Stimulated activated naive CD4-positive, alpha-beta T cell treated with Interleukin-2 at 50 U/mL for 16 hours (primary cell): ENCODE measurements around the gene SEC61A2.
"Not testable (repeated sequence)": the region's sequence is repeated elsewhere in the genome, so short reads cannot be mapped to it uniquely, and the experiment has no call there.

ENCODE experiments used
- DNase-seq: peaks from one replicate; lab custom pipeline; 2025; lab: John Stamatoyannopoulos, UW

Gene SEC61A2

DNA sequence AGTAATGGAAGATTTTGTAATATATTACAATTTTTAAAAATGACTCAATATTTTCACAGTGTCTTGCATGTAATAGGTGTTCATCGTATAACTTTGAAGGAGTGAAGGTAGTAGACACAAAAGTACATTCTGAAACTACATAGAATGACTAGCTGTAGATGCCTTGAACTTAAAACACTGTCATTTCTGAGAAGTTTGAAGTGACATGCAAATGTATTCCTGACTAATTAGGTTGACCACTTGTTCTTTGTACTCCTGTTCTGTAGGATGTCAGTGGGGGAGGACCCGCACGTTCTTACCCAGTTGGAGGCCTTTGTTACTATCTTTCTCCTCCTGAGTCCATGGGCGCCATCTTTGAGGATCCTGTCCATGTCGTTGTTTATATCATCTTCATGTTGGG is 31.2 kb downstream of the SEC61A2 start:
- no peak for DNase-seq

DNA sequence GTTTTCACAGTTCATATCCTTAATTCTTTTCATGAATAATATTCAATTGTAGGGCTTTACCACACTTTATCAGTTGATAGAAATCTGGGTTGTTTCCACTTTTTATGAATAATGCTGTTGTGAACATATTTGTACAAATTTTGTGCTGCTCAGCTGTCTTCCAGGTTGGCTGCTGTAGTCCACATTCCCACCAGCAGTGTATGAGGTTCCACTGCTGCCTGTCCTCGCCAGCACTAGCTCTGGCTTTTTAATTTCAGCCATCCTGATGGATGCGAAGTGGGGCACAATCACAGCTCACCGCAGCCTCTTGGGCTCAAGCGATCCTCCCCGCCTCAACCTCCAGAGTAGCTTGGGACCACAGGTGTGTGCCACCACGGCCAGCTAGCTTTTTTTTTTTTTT is 33.5 kb downstream of the SEC61A2 start:
- DNase-seq: no peak

DNA sequence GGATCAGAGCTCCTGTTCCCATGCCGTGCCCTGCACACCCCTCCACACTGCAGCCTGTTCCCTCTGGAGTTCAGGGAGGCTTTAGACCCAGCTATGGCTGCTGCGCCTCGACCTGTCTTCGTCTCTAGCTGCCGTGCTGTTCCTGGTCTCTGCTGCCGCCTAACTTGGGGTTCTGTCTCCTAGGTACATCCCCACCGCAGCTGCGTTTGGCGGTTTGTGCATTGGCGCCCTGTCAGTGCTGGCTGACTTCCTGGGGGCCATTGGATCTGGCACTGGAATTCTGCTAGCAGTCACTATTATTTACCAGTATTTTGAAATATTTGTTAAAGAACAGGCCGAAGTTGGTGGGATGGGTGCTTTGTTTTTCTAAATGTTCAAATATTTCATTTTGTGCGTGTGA is 34.6 kb downstream of the SEC61A2 start:
- DNase-seq: no peak

DNA sequence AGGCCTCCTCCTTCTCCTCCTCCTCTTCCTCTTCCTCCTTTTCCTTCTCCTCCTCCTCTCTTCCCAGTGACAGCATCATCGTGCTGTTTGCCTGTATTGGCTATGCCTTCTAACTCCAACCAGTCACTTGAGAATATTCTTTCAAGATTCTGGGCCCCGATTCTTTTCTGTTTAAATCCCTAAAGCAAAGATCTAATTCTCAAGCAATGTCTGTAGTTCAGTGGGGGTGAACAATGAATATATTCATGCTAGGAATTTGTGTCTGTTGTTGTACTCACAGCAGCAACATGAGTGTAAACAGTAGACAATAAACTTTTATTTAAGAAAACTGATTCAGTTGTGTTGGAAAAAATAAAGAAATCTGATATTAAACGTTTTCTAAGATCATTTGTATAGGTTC is 35.6 kb downstream of the SEC61A2 start:
- DNase-seq: no peak

DNA sequence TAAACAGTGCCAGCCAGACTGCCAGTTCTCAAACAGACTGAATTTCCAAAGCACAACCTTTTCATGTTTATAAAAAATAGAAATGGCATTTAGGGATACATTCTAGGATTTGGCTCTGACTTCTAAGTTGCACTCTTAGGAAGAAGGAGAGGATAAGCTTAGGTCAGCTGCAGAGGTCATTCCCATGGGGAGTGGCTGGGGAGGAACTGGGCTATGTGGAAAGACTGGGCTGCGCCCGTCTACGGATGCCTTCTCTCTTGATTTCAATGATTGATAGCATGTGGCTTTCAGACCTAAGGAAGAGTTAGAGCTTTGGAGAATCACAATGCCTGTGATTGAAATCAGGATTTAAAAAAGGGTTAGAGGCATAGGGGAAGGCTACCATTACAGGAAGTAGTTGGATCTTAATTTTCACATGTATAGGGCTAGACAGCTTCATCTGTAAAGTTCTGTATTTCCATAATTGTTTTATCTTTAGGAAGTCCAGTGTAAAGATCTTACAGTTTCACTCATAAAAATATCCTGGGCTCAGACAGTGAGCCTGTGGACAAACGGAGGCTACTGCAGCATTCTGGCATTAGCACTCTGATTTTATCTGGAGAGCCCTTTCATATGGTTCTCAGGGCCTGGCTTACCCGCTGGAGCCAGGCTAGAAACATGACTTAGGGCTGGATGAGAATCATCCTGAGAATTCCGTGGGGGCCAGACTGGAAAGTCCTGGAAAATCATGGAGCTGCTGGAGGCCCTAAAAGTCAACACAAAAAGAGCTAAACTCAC is 36.7 kb downstream of the SEC61A2 start:
- no peak for DNase-seq

DNA sequence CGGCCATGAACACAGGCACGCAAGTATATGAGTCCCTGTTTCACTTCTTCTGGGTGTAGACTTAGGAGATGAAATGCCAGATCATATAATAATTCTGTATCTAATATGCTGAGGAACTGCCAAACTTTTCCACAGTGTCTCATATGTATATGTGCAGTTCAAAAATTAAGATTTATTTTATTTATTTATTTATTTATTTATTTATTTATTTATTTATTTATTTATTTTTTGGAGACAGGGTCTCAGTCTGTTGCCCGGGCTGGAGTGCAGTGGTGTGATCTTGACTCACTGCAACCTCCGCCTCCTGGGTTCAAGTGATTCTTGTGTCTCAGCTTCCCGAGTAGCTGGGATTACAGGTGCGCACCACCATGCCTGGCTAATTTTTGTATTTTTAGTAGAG is 42.0 kb downstream of the SEC61A2 start:
- DNase-seq: not testable (repeated sequence)

DNA sequence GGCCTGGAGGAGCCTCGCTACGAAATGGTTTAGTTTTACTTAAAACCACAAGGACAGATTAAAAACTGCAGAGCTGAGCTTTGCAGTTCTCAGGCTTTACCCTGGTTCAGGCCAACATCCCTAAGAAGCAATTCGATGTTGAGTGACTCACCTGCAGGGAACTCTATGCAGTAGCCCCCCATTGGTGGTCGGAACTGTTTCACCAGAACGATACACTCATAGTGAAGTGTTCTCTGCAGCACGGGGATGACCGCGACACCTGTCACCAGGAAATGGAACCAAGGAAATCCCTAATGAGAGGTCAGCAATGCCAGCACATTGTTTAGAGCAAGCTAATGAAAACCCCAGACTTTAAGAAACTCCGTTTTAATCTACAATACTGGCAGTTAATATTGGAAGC is 48.2 kb downstream of the SEC61A2 start:
- no peak for DNase-seq

DNA sequence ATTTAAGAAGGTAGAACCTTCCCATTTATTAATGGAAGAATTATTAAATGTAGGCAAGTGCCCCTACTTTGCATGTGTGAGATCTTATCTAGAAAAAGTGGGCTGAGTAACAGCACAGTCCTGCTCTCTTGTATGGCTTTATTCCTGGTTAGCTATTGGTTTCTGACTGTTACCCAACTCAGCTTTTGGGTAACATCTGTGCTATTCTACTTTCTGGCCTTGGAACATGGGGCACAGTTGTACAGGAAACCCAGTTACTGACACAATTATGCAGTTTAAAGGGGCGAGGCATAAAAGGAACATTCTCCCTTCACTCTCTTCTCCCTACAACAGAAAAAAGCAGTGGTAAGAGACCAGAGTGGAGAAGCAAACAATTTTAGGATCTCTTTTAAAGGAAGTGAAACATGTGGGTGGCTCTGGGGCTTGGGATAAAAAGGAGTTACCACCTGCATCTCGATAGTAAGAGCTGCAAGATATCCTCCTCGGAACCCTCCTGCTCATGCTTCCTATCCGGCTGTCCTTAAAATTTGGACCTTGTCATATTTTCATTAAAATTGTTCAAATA is 50.2 kb downstream of the SEC61A2 start:
- no peak for DNase-seq

DNA sequence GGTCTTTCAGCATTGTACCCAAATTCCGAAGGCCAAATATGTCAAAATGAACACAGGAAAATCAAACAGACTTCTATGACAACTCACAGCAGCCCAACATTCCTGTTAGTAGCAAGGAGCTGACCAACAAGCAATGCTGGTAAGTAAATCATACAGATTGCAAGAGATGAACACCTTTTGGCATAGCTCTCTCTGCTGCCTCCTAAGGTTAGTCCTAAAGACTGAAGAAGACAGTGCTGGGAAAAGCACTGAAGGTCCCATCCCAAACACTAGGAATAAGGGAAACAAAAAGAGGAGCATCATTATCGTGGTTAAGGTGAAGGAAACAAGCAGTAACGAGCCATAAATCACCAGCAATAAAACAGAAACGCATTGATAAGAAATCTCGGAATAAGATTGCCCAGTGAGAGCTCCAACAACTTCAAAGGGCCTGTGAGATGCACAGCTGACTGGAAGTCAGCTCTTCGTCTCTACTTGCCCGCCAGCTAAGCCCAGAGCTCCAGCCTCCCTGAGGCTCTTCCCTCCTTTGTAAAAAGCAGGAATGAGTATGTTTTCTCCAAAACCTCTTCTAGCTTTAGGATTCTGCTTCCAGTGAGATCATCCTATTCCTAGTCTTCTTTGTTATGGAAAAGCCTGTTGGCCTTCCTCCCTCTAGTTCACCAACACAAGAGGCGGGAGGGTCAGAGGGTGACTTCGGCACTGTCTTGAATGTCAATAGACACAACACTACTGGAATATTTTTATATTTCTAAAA is 50.9 kb downstream of the SEC61A2 start:
- DNase-seq: no peak

DNA sequence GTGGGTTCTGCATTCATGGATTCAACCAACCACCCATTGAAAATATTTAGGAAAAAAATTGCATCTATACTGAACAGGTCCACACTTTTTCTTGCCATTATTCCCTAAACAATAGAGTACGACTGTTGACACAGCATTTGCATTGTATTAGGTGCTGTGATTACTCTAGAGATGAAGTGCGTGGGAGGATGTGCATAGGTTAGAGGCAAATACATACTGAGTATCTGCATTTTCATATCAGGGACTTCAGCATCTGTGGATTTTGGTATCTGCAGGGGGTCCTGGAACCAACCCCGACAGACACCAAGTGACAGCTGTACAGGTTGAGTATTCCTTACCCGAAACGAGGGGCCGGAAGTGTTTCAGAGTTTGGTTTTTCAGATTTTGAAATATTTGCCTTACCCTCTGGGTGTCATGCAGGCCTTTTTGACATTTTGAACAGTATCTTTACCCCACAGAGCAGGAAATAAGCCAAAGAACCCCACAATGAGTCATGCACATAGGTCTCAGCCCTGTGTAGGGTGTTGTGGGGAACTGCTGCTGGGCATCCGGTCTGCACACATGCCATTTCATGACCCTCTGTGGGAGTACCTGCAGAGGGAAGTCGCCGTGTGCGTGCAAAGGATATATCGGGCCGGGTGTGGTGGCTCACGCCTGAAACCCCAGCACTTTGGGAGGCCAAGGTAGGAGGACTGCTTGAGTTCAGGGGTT is 51.7 kb downstream of the SEC61A2 start:
- DNase-seq: peak; percentile 75

DNA sequence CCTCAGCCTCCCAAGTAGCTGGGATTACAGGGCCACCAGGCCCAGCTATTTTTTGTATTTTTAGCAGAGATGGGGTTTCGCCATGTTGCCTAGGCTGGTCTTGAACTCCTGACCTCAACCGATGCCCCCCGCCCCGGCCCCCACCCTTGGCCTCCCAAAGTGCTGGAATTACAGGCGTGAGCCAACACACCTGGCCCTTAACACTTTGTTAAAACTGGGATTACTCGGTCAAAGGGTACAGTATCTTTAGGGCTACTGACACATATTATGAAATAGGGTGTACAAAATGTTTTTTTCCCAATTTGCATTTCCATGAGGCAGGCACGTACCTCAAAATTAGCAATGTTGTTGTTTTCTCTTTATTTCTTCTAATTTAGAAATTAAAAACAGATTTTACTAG is 54.7 kb downstream of the SEC61A2 start:
- DNase-seq: no peak

DNA sequence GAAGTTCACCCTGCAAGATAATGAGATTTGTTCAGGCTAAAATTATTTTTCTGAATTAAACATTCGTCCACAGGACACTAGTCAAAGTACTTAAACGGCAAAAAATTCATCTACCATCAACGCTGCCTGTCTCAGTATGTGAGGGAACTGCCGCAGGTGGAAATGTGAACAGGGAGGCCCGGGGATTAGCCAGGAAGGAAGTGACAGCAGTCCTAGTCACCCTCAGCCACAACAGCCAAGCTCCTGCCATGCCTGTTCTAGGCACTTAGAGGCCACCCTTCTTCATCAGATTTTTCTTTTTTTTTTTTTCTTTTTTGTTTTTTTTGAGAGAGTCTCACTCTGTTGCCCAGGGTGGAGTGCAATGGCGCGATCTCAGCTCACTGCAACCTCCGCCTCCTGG is 56.8 kb downstream of the SEC61A2 start:
- DNase-seq: peak; percentile 15

DNA sequence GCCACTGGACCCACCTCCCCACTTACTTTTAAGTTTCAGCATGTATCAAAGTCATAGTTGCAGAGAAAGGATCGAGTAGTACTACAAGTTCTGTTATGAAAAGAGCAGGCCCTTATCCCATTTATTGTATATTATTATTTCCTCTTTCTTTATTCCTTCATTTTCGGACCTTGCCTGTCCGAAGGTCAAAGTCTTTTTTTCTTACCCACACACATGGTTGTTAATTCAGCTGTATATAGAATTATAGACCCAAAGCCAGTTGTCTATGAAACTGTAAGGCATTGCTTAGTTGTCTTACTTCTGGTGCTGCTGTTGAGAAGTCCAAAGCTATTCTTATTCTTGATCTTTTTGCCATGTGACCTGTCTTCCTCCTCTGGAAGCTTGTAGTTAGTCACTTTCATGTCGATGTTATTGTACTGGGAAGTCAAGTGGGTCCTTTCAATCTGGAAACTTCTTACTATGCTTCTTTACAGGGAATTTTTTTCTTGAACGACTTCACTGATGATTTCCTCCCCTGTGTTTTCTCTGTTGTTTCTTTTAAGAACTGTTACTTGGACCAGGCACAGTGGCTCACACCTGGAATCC is 57.9 kb downstream of the SEC61A2 start:
- DNase-seq: no peak

DNA sequence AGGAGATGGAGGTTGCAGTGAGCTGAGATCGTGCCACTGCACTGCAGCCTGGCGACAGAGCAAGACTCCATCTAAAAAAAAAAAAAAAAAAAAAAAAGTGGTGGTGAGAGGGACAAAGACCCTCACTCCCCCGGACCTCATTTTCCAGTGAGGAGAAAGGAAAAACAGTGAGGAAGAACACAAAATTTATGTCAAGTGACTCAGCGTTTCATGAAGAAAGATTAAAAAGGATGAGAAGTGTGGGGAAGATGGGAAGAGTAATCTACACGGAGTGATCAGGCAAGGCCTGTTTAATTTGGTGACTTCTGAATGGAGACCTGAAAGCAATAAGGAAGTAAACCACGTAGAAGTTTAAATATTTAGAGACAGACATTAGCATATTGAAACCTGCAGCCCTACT is 59.2 kb downstream of the SEC61A2 start:
- DNase-seq: no peak

DNA sequence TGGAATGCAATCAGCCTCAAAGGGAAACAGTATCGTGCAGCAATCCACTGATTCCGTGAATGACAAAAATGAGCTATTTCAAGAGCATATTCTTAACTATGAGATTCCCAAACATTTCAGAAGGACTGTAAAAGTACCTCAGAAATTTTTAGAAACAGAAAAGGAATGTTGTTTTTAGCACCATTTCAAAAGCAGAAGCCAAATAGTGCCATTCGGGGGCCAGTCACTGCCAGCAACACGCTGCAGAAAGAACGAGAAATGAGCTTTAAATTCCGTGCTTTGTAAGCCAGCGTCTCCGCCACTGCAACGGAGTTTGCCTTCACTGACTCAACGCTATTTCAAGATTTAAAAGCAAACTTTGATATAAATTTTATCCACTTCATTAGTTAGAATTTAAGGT is 59.9 kb downstream of the SEC61A2 start:
- no peak for DNase-seq

DNA sequence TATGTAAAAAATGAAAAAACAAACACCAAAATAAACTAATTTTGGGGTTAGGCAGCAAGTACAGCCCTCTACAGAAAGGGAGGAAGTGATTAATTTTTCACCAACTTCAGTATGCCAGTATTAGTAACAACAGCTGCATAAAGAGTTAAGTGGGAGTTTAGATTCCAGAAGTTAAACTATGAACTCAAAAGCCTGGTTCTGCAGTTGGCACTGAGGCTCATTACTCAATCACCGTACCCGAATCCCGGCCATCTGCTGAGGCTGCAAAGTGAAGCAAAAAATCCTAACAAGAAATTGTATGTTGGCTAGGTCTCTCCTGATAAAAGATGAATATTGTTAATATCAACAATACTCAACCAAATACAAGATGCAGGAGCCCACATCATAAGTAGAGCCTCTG is 62.2 kb downstream of the SEC61A2 start:
- no peak for DNase-seq

DNA sequence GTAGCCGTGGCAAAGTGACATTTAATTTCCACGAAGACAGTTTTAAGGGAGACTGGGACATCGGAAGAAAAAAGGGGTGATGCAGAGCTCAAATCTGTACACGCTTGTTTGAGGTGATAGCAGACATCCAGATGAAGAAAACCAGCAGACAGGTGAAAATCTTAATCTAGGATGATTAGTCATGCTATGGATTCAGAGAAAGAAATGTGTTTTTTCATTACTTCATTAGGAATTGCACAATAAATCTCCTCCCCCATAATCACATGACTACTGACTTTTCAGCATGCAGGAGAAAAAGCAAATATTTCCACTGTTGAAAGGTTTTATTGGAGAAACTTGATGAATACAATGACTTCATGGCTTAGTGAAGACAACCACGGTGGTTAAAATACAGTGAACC is 63.7 kb downstream of the SEC61A2 start:
- DNase-seq: no peak

DNA sequence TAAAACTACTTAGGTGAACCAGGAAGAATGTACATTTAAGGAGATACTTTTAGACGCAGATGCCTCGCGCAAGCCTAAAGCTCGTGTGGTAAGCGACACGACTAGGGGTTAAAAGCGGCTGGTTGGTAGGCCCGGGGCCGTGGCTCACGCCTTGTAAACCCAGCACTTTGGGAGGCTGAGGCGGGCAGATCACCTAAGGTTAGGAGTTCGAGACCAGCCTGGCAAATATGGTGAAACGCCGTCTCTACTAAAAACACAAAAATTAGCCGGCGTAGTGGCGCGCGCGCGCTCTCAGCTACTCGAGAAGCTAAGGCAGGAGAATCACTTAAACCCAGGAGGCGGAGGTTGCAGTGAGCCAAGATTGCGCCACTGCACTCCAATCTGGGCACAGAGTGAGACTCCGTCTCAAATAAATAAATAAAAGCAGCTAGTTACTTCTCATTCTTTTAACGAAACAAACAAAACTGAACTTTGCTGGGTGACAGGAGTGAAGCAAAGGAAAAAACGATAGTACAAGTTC is 65.3 kb downstream of the SEC61A2 start:
- peak; percentile 8 for DNase-seq

DNA sequence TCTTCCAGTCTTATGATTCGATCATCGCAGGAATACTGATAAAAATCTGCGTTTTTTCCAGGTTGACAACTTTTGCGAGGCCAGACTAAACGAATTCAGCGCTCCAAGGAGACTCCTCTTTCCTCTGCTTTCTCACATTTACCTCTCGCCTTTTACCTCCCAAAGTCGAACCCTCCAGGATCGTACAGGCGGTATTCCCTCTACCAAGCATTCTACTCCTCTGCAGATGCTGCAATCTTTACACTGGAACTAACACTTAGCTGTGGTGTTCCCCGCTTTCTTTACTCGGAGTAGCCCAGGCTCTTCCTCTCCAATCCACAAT is 65.8 kb downstream of the SEC61A2 start:
- no peak for DNase-seq

DNA sequence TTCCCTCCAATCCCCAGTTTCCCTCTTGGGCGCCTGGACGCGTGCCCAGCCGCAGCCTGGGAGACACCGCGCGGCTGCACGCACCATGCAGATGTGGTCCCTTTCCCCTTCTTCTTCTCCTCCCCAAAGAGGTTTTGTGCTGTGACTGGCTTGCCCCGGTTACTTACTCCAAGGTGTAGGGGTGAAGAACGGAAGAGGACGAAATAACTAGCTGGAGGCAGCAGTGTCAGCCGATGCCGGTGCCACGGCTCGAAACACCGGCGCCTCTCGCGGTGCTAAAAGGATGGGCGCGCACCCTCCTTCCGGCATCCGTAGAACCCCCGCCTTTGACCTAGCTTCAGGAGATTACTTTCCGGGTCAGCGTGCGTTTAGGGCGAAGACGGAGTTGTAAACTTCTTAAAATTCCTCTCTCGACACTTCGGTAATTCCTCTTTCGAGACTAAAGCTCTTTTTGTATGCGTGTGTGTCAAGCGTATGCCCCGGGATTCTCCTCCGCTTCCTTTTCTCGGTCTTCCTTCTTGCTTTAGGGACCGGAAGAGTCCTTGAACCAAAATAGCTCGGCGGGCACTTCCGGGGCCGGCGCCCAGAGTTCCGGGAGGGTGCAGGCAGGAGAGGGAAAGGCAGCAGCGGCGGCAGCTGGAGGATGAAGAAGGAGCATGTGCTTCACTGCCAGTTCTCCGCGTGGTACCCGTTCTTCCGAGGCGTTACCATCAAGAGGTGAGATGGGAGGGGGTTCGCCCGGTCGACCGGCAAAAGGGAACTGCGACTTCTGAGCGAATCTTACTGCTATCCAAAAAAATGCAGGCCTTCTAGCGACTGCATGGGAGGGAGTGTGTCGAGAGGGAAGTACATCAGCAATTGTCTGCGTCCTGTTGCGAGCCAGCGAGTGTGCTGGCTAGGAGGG is 66.4 kb downstream of the SEC61A2 start, which contains the start of the genes CDC123 and NUDT5:
Gene CDC123 (plus strand): TSS at position 586 of the 904 bp plus-strand sequence. CDS start 58 bp downstream, at position 644.
Gene NUDT5 (minus strand): TSS at position 289 of the 904 bp plus-strand sequence. CDS start 9,600 bp downstream, outside the sequence.
- DNase-seq: peak; percentile 83
